LNCaP clone FGC (cell line): ENCODE data around the gene CFAP43.
A peak's percentile ranks its signal among the peaks of the same experiment; 100 is the strongest.

Experiments
- DNase-seq: peaks from one replicate; pipeline ENCODE4 v3.0.0-alpha.2; 2011; ENCODE audit warnings: low read depth
- H3K4me3 ChIP-seq: 2 replicates; pipeline ENCODE4 v1.5.1; 2011; ENCODE audit warnings: mild to moderate bottlenecking, low read depth, low read length, control low read depth
- TF ChIP-seq, protein P1 (sequence below): IDR thresholded peaks from 2 replicates; pipeline ENCODE4 v1.5.1; 2012; ENCODE audit warnings: mild to moderate bottlenecking; ENCODE audit not compliant: control insufficient read depth, insufficient read depth; ENCODE audit errors: extremely low read depth

CFAP43 gene

GRCh38 chr10:104223304-104223703 lies 8.9 kb downstream of the CFAP43 start:
- no peak overlapping the region for H3K4me3 ChIP-seq
- DNase-seq: no peak
- TF ChIP-seq, protein P1, sequence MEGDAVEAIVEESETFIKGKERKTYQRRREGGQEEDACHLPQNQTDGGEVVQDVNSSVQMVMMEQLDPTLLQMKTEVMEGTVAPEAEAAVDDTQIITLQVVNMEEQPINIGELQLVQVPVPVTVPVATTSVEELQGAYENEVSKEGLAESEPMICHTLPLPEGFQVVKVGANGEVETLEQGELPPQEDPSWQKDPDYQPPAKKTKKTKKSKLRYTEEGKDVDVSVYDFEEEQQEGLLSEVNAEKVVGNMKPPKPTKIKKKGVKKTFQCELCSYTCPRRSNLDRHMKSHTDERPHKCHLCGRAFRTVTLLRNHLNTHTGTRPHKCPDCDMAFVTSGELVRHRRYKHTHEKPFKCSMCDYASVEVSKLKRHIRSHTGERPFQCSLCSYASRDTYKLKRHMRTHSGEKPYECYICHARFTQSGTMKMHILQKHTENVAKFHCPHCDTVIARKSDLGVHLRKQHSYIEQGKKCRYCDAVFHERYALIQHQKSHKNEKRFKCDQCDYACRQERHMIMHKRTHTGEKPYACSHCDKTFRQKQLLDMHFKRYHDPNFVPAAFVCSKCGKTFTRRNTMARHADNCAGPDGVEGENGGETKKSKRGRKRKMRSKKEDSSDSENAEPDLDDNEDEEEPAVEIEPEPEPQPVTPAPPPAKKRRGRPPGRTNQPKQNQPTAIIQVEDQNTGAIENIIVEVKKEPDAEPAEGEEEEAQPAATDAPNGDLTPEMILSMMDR: no peak

GRCh38 chr10:104220522-104220921 lies 11.6 kb downstream of the CFAP43 start:
- TF ChIP-seq, protein P1: no peak
- H3K4me3 ChIP-seq: no peak overlapping the region
- no peak for DNase-seq

- TF ChIP-seq, protein P1: no peak
- no peak for DNase-seq
- no peak overlapping the region for H3K4me3 ChIP-seq
Measured at GRCh38 chr10:104218751-104219150, 13.4 kb downstream of the CFAP43 start.

DNA sequence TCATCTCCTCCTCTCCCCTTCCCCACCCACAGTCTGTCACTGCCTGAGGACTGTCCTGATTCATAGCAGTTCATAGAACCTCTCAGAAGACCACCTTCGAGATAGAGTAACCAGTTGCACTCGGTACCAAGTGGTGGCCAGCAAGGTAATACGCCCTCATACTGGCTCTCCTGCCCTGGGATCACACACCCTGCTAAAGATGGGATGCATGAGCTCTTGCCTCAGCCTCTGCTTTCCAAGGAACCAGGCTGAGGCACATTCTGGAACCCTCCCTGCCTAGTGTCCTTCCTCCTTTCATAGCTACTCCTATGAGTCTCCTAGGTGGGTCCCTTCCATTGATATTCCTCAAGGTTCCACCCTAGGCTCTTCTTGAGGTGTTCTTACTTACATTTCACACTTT lies 15.5 kb downstream of the CFAP43 start:
- DNase-seq: no peak
- no peak overlapping the region for H3K4me3 ChIP-seq
- TF ChIP-seq, protein P1: no peak

GRCh38 chr10:104209575-104210198 lies 22.5 kb downstream of the CFAP43 start:
- no peak for DNase-seq
- no peak overlapping the region for H3K4me3 ChIP-seq
- TF ChIP-seq, protein P1: peak; percentile 59

DNA sequence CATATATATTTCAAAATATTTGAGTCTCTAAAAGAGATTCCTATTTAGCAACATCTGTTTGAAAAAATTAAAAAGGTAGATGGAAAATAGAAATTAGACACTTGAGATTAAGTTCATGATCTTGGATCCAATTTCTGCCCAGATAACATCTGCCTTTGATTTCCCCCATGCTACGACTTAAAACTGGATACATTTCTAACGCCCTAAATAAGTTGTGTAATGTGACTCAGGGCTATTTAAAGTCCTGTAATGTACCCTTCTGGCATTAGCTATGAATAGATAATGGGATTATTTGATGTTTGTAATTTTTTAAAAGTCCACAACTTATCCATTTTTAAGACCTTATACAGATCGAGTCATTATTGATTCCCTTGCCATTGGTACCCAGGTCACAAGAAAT lies 23.4 kb downstream of the CFAP43 start:
- DNase-seq: no peak
- TF ChIP-seq, protein P1: no peak
- no peak overlapping the region for H3K4me3 ChIP-seq

DNA sequence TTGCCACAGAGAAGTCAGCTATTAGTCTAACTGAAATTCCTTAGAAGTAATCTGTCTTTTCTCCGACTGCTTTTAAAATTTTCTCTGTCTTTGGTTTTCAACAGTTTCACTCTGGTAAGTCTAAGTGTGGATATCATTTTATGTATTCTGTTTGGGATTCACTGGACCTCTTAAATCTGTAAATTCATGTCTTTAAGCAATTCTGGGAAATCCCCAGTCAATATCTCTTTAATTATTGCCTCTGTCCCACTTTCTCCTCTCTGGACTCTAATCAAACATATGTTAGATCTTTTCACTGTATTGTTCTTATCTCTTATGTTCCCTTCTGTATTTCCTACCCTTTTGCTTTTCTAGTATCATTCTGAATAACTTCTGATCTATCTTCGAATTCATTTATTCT lies 29.9 kb downstream of the CFAP43 start:
- TF ChIP-seq, protein P1: no peak
- no peak for DNase-seq
- no peak overlapping the region for H3K4me3 ChIP-seq
